Activated CD8-positive, alpha-beta memory T cell treated with anti-CD3 and anti-CD28 coated beads for 1 hour (primary cell): Measurements from ENCODE around the gene UTF1.
"Not testable (repeated sequence)": the region's sequence is repeated elsewhere in the genome, so short reads cannot be mapped to it uniquely, and the experiment has no call there.

Experiments
- DNase-seq, 2 donors: peaks; one replicate each; pipeline ENCODE4 v3.0.0-alpha.2; 2020; ENCODE audit warnings: low read depth in 1 of 2; ENCODE audit errors: extremely low read depth in 1 of 2

The UTF1 gene

DNA sequence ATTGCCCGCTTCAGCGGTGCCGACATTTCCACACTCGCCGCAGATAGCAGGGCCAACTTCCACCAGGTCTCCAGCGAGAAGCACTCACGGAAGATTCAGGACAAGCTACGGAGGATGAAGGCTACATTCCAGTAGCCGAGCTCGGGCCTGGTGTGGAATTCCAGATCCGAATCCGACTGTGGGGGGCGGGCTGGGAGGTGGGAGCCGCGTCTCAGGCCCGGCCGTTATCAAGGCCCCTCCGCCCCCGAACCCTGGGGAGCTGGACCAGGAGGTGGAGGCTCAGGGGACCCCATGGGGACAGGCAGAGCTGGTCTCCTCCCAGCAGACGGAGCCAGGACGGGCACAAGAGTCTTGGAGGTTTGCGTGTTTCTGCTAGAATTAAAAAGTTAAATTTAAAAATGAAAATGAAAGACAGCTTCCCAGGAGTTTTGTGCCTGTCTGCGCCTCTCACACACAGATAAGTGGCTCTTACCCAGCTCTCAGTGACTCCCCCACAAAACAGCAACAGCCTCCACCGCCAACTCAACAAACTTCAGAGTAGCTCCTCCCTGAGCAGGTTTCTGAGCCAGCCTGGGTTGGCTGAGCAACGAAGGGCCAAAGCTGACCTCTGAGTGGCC lies 5.2 kb upstream of the UTF1 start:
- DNase-seq: no peak

DNA sequence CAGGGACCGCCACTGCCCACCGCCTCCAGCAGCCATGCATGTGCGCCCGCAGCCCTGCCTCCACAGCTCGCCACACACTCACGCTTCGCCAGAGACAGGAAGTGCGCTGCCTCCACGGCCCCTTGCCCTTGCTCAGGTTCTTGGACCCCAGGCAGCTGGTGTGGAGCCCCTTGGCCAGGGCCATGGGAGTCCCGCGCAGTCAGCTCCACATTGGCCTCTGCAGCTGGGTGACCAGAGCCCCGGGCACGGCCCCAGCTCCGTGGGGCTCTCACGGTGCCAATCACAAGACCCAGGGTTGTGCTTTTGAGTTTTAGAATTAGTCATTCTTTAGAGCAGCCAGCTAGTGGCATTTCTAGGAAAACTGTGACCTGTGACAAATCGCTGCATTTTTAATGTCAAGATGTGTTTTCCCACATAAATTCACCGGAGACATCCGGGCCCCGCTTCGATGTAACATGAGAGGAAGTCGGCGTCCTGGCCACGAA lies 4.3 kb upstream of the UTF1 start:
- no peak for DNase-seq

DNA sequence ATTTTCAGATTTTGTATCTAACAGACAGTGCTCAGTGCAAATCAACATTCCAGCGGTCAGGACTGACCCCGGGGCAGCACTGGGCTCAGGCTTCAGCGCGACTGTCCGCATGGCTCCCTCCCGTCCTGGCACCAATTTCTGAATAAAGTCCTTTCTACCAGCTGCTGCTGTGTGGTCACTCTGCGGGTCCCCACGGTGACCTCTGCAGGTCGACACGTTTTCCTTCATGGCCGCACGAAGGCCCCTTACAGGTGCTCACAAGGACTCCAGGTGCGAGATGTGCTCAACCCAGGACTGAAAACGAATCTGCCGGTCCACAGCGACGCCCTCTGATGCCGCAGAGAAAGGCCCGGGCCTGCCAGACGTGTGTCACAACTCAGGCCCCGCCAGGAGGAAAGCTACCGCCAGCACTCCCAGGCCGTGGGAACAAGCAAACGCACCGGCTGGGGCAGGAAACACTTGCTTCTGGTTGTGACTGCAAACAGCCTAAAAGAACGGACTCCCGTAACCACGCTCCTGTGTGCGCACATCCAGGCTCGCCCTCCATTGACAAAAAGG lies 3.7 kb upstream of the UTF1 start:
- DNase-seq: no peak

DNA sequence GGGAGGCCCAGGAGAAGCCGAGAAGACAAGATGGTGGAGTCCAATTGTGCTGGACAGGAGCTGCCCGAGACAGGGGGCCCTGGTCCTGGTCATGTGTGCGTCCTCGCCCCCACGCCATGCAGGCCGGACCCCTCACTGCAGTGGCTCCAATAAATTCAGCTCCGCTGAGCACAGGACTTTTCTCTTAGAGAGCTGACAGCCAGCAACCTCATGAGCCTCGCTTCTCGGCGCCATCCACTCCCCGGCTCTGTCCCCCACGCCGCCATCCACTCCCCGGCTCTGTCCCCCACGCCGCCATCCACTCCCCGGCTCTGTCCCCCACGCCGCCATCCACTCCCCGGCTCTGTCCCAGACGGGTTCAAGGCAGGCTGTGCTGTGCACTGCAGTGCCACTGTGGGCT lies 2.8 kb upstream of the UTF1 start:
- no peak for DNase-seq

DNA sequence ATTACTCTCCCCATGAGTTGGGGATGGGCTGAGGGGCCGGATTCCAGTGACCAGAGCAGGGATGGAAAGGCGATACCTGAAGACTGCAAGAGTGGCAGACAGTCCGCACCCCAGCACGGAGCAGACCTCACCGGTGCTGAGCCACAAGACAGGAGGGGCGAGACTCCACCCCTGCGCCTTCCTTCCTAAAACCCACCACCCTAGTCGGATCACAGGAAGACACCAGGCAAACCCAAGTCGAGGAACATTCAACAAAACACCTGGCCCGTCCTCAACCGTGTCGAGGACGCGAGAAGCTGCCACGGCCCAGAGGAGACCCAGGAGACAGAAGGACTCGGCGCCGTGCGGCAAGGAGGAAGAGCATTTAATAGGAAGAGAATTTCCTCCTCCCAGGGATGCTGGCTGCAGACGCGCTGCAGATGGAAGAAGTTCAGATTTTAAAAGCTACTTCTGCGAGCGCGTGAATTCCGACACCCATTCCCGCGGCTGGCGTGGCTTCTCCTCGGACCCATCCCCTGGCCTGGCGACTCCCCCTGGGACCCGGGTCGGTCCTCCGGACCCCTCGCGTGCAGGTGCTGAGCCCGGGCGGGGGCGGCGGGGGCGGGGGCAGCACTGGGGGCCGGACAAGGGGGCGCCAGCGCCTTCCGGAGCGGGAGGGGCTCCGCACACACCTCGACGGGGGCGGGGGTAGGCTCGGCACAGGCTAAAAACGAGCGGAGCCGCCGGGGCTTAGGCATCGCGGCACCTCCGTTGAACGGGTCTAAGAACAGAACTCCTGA lies 563 bp upstream of the UTF1 start:
- no peak for DNase-seq

DNA sequence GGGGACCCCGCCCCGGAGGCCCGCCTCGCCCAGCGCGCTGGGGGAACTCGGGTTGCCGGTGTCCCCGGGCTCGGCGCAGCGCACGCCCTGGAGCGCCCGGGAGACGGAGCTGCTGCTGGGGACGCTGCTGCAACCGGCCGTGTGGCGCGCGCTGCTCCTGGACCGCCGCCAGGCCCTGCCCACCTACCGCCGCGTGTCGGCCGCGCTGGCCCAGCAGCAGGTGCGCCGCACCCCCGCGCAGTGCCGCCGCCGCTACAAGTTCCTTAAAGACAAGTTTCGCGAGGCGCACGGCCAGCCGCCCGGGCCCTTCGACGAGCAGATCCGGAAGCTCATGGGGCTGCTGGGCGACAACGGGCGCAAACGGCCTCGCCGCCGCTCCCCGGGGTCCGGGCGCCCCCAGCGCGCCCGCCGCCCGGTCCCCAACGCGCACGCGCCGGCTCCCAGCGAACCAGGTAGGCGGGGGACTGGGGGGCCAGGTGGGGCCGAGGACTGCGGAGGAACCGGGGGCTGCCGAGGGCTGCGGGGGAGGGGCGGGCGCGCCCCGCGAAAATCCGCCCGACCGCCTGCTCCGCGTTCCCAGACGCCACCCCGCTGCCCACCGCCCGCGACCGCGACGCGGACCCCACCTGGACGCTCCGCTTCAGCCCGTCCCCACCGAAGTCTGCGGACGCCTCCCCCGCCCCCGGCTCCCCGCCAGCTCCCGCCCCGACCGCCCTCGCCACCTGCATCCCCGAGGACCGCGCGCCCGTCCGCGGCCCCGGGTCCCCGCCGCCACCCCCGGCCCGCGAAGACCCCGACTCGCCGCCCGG lies 574 bp downstream of the UTF1 start:
- no peak for DNase-seq

DNA sequence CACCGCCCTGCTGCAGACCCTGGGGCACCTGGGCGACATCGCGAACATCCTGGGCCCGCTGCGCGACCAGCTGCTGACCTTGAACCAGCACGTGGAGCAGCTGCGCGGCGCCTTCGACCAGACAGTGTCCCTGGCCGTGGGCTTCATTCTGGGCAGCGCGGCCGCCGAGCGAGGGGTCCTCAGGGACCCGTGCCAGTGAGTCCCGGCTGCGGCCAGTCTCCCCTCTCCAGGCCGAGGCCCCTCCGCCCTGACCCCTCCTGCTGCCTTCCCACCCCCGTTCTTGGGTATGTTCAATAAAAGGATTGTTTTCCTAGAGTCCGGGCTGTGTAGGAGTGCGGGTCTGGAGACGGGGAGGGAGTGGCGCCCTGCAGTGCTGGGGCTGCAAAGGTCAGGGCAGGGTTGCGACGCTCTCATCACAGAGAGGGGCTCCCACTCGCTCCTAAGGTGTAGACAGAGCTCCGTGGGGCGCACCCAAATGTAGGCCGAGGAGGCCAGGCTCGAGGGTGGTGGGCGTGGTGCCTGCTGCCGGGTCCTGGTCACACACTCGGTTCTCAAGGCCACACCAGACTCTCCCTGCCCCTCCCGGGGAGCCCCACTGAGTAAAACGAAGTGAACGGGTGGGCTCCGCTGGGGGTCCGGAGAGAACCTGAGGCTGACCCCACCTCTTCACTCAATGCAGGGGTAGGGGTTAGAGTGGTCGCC lies 1.4 kb downstream of the UTF1 start:
- no peak for DNase-seq

DNA sequence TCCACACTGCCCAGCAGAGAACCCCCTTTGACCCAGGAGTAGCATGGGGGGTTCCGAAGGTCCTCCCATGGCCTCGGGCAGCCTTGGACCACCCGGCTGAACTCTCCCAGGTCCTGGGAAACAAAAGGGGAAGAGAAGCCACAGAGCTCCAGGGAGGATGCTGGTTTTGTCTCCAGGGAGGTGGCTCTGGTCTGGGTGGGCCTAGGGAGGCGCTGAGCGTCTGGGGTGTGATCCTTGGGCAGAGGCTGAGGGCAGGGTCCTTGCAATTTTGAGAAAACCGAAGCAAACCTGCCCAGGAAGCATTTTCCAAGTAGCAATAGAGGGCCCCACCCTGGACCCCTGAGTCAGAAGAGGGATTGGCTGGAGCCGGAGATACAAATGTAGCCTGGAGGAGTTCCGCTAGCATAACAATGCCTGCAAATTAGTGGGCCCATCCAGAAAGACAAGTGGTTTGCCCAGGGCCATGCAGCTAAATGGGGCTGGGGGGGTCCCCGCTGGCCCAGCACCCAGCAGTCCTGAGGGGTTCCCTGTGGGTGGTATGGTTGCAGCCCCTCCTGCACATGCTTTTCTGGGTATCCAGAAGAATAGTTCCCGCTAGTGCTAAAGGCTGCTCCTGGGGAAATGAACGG lies 2.0 kb downstream of the UTF1 start:
- no peak for DNase-seq

DNA sequence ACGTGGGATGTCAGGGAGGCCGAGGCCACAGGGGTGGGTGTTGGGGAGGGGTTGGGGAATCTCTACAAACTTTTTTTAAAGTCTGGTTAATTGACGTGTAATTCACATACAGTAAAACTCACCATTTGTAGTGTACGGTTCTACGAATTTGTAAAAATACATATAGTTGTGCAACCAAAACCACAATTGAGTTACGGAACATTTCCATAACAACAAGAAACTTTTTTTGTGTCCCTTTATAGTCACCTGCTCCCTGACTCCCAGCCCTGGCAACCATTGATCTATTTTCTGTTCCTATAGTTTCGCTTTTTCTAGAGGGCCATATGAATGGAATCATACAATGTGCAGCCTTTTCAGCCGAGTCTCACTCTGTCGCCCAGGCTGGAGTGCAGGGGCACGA lies 4.8 kb downstream of the UTF1 start:
- not testable (repeated sequence) for DNase-seq

DNA sequence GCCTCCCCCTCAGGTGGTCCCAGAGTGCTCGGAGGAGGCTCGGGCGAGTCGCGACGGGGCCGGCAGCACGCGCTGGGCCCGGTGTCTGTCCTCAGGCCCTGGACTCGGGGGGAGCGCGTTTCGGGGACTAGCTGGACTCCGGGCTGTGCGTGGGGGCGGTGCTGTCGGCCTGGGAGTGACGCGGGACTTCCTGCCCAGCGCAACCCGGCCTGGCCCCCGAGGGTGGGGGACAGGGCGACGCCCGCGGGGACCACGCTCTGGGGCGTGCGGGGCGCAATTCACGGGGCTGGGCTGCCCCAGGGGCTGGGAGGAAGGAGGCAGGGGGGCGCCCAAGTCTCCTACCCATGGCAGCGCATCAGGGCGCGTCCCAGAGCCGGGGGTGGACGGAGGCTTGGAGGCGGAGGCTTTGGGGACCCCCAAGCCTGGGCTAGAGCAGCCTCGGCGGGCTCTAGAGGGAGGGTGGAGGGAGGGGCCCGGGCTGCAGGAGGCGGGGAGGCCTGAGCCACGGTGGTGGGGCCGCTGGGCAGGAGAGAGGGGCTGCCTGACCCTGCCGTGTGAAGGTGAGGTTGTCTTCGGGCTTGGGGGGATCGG lies 5.3 kb downstream of the UTF1 start:
- DNase-seq: no peak

DNA sequence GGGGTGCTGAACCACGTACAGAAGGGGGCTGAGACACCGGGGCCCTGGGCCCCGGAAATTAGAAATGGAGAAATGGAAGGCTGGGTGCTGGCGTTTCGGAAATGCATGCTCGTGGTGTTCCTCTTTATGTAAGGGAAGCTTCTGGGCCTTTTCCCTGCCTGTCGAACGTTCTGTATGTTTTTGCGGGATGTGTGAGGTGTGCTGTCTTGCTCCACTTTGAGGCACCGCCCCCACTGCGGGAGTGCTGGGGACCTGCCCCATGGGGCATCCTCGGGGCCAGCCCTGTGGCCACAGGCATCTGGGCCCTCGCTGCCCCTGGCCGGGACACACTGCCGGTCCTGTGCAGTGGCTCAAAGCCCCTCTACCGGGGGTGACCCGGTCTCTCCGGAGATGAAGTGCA lies 5.9 kb downstream of the UTF1 start:
- no peak for DNase-seq

DNA sequence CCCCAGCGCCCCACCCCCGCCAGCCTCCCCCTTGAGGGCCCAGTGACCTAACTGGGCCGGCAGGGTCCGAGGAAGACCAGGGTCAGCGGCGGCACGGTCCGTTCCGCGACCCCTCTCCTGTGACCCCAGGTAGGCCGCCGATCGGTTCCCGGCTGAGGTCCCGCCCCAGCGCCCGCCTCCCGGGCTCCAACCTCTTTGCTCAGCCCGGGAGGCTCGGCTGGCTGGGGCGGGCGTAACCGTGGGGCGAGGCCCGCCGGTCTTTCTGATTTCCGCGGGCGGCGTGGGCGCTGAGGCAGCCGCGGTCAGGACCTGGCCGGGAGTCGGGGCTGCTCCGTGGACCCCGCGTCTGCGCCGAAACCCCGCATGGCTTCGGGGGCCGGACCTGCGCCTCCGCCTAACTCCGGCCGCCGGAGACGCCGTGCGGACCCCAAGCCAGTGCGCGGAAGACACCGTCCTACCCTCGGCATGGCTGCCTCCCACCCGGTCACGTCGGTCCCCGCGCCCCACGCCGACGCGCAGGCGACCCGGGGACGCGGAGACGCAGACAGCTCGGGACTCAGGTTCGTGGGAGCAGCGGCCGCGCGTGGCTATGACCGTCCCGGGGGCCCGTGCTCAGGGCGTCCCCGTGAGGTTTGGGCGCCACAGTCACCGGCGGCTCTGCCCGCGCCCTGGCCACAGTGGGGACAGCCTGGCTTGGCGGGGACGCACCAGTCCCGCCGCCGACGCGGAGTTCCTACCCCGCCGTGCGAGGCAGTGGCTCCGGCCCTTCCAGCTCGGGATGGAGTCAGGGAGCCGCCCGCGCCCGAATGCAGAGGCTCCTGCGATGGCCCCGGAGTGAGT lies 6.6 kb downstream of the UTF1 start:
- DNase-seq: no peak

DNA sequence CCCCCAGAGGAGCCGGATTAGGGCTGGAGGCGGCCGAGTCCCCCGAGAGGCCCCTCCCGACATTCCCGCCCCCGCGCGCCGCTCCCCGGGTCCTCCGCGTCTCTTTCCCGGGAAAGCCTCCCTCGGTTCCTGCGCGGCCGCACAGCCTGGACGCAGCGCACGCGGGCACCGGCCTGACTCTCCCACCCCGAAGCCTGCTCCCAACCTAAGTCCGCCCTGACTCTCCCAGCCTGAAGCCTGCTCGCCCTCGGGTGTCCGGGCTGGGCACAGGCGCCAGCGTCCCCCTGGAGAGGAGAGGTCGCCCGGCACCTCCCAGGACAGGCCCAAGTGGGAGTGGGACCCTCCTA lies 7.2 kb downstream of the UTF1 start:
- no peak for DNase-seq

DNA sequence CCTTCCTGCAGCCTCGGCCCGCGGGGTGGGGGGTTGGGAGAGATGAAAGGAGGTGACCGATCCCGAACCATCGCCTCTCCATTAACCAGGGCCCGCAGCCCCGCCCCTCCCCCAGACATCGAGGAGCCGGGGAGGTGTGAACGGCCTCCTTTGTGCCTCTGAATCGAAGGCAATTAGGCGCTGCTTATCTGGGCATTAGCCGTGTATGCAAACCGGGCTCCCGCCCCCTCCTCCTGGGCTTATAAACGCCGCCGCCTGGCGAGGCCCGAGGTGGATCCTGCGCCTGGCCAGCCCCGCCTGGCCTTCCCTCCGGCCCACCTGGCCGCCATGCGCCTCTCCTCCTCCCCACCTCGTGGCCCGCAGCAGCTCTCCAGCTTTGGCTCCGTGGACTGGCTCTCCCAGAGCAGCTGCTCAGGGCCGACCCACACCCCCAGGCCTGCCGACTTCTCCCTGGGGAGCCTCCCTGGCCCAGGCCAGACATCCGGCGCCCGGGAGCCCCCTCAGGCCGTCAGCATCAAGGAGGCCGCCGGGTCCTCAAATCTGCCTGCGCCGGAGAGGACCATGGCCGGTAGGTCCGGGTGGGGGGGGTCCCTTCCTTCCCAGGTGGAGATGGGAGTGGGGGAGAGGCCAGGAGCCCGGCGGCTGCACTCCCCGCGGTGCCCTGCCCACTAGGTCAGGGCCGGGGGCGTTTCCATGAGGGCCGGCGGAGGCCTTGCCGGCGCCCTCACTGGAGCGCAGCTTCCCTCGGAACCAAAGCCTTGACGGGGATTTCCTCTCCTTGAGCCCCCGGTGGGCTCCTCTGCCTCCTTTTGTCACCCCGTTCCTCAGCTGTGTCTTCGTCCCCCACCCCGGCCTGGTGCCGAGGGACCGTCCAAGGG lies 7.8 kb downstream of the UTF1 start, which contains the start of gene VENTX:
Gene VENTX, plus strand, starts transcription at position 268 of the 878 bp plus-strand sequence. Its CDS starts 60 bp downstream, at position 328.
- no peak for DNase-seq

DNA sequence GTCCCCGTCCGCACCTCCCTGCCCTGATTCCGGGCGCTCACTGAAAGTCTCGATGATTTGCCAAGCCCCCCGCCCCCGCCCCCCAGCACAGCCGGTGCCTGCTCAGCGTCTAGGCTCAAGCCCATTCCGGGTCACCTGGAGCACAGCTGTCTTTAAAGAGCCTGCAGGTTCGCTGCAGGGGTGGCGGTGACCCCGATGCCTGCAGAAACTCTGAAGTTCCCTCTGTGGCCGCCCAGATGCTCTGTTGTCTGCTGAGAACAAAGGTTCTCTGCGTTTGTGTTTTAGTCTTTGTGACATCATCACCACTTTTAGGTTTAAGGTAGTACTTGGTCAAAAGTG lies 8.4 kb downstream of the UTF1 start:
- DNase-seq: no peak

DNA sequence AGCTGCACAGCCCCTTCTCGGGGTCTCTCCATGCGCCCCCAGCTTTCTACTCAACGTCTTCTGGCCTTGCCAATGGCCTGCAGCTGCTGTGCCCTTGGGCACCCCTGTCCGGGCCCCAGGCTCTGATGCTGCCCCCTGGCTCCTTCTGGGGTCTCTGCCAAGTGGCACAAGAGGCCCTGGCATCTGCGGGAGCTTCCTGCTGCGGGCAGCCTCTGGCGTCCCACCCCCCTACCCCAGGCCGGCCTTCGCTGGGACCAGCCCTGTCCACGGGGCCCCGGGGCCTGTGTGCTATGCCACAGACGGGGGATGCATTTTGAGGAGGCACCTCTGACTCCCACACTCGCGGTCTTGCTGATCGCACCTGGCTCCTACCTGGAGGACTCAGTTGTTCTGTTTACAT lies 10.0 kb downstream of the UTF1 start:
- DNase-seq: no peak

DNA sequence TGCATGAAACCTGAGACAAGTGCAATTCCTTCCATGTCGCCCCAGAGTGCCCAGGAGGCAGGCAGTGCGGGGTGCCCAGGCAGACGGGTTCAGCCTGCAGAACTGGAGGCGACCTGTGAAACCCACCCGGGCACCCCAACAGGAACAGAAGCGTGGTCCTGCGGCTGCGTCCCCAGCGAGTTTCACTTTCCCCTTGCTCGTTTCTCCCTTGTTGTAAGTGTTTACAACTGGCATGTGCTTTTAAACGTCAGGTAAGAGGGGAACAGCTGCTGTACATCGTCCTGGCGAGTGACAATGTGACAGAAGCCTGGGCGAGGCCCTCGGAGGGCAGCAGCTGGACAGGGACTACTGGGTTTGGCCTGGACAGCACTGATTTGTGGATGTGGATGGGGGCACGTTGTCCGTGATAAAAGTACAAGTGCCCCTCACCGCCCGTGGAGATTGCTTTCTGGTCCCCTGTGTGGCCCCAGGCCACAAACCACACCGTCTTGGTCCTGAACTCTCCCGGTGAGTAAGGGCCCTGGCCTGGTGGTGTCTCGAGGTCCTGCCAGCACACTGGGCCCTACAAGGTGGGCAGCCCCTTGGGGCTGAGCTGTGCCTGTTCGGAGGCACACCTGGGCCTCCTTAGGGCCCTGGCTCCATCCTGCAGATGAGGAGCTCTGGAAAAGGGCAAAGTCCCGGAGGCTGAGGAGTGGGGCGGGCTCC lies 11.6 kb downstream of the UTF1 start:
- no peak for DNase-seq
